ENCODE results near the gene CPS1.

Gene CPS1

GRCh38 chr2:210561475-210561874, 5.1 kb downstream of the CPS1 start:
- no peak for ATAC-seq
- Mint-ChIP-seq H3K27ac (no peak overlapping the region), H3K36me3 (no peaks in the 10 kb centered on the region), H3K9me3 (no peaks in the 10 kb centered on the region), H3K4me1 (no peaks in the 10 kb centered on the region), H3K27me3 (no peaks in the 10 kb centered on the region), H3K4me3 (no peak overlapping the region)

DNA sequence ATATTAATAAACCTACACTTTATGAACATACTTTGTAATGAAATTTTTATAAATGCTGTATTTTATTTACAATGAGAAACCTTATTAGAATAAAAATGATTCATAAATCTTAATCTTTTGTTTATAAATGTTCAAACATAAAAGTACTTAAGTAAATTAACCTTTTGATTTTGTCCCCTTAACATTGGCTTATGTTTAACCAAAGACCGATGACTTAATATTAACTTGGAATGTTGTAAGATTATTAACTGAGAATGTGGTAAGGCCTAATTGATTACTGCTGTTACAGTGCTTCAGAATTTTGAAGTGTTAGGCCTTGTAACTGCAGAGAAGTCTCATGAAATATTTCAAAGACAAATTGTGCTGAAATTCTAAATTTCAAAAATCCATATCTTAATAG, 5.7 kb downstream of the CPS1 start:
- Mint-ChIP-seq H3K36me3 (no peaks in the 10 kb centered on the region), H3K27ac (no peak overlapping the region), H3K27me3 (no peaks in the 10 kb centered on the region), H3K4me3 (no peak overlapping the region), H3K4me1 (no peaks in the 10 kb centered on the region), H3K9me3 (no peaks in the 10 kb centered on the region)
- ATAC-seq: no peak

DNA sequence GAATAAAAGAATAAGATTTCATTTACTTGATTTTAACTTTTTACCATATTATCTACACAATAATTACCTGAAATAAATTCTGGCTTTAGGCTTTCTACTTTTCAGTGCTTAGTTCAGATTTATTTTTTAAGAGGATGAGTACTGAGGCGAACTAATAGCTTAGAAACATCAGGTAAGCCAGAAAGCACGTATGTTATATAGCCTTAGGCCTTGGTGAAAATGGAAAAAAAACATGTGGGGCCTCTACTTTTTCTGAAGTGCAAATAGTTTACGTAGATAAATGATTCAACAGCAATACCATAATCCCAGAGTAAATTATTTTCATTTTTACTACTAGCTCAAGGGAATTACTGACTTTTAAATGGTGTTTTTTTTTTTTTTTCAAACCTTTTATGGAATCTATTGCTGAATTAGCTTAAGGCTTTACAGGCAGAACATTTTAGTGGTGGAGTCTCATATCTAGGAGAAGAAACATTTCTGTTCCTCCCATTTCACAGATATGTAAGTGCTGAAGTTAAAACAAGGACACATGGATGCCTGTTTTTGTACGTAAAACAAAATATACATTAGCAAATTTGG, 6.2 kb downstream of the CPS1 start:
- H3K9me3 Mint-ChIP-seq: no peaks in the 10 kb centered on the region
- no peak for ATAC-seq

GRCh38 chr2:210567279-210567678, 10.9 kb downstream of the CPS1 start:
- Mint-ChIP-seq H3K27me3 (peaks cover 11% of the 10 kb centered on the region), H3K4me1 (no peaks in the 10 kb centered on the region), H3K9me3 (no peaks in the 10 kb centered on the region), H3K4me3 (no peak overlapping the region), H3K36me3 (no peaks in the 10 kb centered on the region), H3K27ac (no peak overlapping the region)
- ATAC-seq: no peak

More for the DNA sequence above, 6.2 kb downstream of the CPS1 start:
- H3K4me1 Mint-ChIP-seq: no peaks in the 10 kb centered on the region
- H3K27me3 Mint-ChIP-seq: no peaks in the 10 kb centered on the region
- no peak overlapping the region for H3K4me3 Mint-ChIP-seq
- no peaks in the 10 kb centered on the region for H3K36me3 Mint-ChIP-seq
- H3K27ac Mint-ChIP-seq: no peak overlapping the region

DNA sequence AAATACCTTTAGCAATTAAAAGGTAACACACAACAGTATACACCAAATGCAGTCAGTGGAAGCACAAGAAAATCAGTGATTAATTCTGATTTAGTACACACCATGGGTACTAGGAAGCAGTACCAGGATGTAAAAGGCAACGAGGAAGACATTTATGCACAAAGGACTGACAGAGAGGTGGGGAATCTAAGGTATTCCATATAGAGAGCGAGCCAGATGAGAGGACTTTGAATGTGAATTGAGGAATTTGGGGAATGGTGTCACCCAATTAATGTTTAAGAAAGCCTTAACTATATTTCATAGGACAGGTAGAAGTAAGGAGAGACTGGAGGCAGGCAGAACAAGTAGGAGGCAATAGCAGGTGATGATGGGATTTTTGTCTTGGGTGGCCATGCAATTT, 11.7 kb downstream of the CPS1 start:
- H3K36me3 Mint-ChIP-seq: no peaks in the 10 kb centered on the region
- no peak overlapping the region for H3K27ac Mint-ChIP-seq
- no peak for ATAC-seq
- H3K4me1 Mint-ChIP-seq: no peaks in the 10 kb centered on the region
- H3K9me3 Mint-ChIP-seq: no peaks in the 10 kb centered on the region
- no peak overlapping the region for H3K4me3 Mint-ChIP-seq
- H3K27me3 Mint-ChIP-seq: peaks cover 11% of the 10 kb centered on the region

DNA sequence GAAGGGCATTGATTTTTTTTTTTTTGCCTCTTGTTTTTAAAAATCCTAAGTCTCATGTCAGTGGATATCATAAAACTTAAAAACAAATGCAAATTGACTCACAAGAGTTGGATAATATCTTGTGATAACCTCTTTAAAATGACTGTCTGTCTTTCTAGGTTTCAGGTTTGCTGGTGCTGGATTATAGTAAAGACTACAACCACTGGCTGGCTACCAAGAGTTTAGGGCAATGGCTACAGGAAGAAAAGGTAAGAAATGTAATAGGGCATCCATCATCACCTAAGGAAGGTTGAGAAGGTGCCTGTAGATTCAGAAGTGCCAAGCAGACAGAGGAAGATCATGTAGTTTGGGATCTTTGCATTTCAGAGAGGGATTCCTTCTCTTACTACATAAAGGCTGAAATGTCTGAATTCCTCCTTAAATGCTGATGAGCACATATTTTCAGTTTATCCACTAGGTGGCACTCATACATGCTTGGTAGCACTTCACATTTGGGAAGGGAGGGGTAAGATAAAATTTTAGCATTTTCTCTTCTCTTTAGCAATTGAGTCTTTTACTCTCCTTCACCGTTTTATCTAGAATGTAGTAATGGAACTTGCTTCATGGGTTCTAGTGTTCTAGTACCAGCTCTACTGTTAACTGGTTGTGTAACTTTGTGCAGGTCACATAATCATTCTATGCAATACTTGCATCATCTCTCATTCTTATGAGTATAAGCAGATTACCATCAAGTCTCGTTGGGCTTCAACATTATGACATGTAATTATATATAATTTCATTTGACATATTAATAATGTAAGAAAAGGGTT, 21.1 kb downstream of the CPS1 start:
- H3K36me3 Mint-ChIP-seq: no peaks in the 10 kb centered on the region
- H3K9me3 Mint-ChIP-seq: no peaks in the 10 kb centered on the region
- no peak overlapping the region for H3K27ac Mint-ChIP-seq
- no peak overlapping the region for H3K4me3 Mint-ChIP-seq
- no peaks in the 10 kb centered on the region for H3K27me3 Mint-ChIP-seq
- no peak for ATAC-seq
- H3K4me1 Mint-ChIP-seq: no peaks in the 10 kb centered on the region

GRCh38 chr2:210584834-210585233, 28.4 kb downstream of the CPS1 start:
- H3K36me3 Mint-ChIP-seq: no peaks in the 10 kb centered on the region
- H3K27ac Mint-ChIP-seq: no peak overlapping the region
- H3K4me1 Mint-ChIP-seq: no peaks in the 10 kb centered on the region
- no peaks in the 10 kb centered on the region for H3K9me3 Mint-ChIP-seq
- no peak overlapping the region for H3K4me3 Mint-ChIP-seq
- no peak for ATAC-seq
- no peaks in the 10 kb centered on the region for H3K27me3 Mint-ChIP-seq

DNA sequence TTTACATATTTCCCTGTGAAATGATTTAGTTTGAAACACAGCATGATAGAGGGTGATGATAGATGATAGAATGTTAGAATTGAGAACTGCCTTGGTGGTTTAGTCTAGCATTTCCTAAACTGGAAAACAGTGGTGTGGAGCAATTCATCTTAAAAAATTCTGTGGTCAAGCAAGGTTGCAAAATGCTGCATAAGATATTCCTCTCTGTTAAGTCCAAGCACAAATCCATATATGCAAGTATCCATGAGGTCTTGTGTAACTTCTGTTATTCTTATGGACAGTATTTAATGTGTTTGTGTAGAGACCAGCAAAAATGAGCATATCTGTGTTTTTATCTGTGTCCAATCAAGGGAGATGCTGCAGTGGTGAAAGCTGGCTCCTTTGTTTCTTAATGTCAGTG, 30.0 kb downstream of the CPS1 start:
- ATAC-seq: no peak
- no peak overlapping the region for H3K4me3 Mint-ChIP-seq
- H3K27ac Mint-ChIP-seq: no peak overlapping the region
- H3K27me3 Mint-ChIP-seq: no peaks in the 10 kb centered on the region
- no peaks in the 10 kb centered on the region for H3K9me3 Mint-ChIP-seq
- no peaks in the 10 kb centered on the region for H3K36me3 Mint-ChIP-seq
- no peaks in the 10 kb centered on the region for H3K4me1 Mint-ChIP-seq

- Mint-ChIP-seq H3K27me3 (no peaks in the 10 kb centered on the region), H3K9me3 (no peaks in the 10 kb centered on the region), H3K4me3 (no peak overlapping the region), H3K36me3 (no peaks in the 10 kb centered on the region), H3K27ac (no peak overlapping the region), H3K4me1 (no peaks in the 10 kb centered on the region)
- no peak for ATAC-seq
Measured at GRCh38 chr2:210591663-210592062, 35.3 kb downstream of the CPS1 start.

GRCh38 chr2:210592726-210593125, 36.3 kb downstream of the CPS1 start:
- Mint-ChIP-seq H3K27ac (no peak overlapping the region), H3K4me1 (no peaks in the 10 kb centered on the region), H3K9me3 (no peaks in the 10 kb centered on the region), H3K36me3 (no peaks in the 10 kb centered on the region), H3K4me3 (no peak overlapping the region), H3K27me3 (no peaks in the 10 kb centered on the region)
- ATAC-seq: no peak

DNA sequence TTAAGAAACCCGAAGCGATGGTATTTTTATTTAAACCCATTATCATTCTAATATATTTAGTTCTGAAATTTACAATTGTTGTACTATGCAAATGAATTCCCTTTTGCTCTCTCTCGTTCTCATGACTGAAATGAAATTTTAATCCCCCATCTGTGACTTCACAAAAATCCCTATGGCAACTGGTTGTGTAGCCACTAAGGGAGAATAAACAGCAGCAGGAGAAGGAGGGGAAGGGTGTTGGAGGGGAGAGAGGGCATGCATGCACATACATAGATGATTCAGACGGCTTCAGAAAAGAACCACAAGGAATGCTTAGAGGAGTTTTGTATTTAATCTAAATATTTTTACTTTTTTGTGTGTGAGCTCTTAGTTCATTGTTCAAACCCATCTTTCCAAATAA, 36.8 kb downstream of the CPS1 start:
- Mint-ChIP-seq H3K4me3 (no peak overlapping the region), H3K36me3 (no peaks in the 10 kb centered on the region), H3K9me3 (peaks cover 2% of the 10 kb centered on the region), H3K27ac (no peak overlapping the region), H3K4me1 (no peaks in the 10 kb centered on the region), H3K27me3 (no peaks in the 10 kb centered on the region)
- no peak for ATAC-seq

- H3K27ac Mint-ChIP-seq: no peak overlapping the region
- ATAC-seq: no peak
- no peak overlapping the region for H3K4me3 Mint-ChIP-seq
- no peaks in the 10 kb centered on the region for H3K4me1 Mint-ChIP-seq
- H3K36me3 Mint-ChIP-seq: no peaks in the 10 kb centered on the region
- H3K9me3 Mint-ChIP-seq: peaks cover 8% of the 10 kb centered on the region
- H3K27me3 Mint-ChIP-seq: no peaks in the 10 kb centered on the region
Measured at GRCh38 chr2:210598219-210598618, 41.8 kb downstream of the CPS1 start.

- no peak overlapping the region for H3K27ac Mint-ChIP-seq
- no peaks in the 10 kb centered on the region for H3K4me1 Mint-ChIP-seq
- ATAC-seq: no peak
- H3K9me3 Mint-ChIP-seq: peaks cover 8% of the 10 kb centered on the region
- H3K27me3 Mint-ChIP-seq: no peaks in the 10 kb centered on the region
- no peak overlapping the region for H3K4me3 Mint-ChIP-seq
- H3K36me3 Mint-ChIP-seq: no peaks in the 10 kb centered on the region
Measured at GRCh38 chr2:210599476-210599875, 43.1 kb downstream of the CPS1 start.

DNA sequence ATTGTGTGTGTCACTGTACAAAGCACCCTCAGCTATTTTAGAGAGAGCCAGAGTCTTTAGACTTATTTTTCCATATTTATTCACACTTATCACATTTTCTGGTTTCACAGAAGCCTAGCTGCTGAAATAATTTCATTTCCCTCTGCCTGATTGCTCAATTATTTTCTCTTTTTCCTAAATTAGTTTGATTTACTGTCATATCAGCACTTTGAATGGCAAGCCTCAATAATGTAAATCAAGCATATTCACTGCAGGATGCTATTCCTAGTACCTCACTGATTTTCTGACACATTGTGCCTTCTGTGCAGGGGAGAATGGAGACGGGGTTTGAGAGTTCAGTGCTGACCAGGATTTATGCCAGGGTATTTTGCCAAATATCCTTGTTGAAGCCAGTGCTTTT, 48.3 kb downstream of the CPS1 start:
- Mint-ChIP-seq H3K27ac (no peak overlapping the region), H3K4me3 (no peak overlapping the region), H3K4me1 (no peaks in the 10 kb centered on the region), H3K9me3 (no peaks in the 10 kb centered on the region), H3K36me3 (no peaks in the 10 kb centered on the region), H3K27me3 (no peaks in the 10 kb centered on the region)
- ATAC-seq: no peak

DNA sequence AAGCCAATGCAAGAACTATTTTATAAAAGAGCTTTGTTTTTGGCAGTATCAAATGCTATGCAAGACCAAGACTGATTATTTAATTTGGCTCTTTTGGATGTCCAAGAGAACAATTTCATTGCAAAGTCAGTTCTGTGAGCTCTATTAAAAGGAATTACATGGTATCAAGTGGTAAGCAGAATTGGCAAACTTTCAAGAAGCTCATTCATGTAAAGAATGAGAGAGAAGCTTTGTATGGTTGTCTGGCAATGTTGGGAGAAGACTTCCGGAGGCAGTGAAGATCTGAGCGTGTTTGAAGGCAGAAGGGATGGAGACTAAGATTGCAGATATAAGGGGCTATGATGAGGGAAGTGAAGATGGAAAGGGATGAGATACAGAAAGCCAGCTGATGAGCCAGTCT, 49.6 kb downstream of the CPS1 start:
- H3K27me3 Mint-ChIP-seq: no peaks in the 10 kb centered on the region
- H3K4me1 Mint-ChIP-seq: no peaks in the 10 kb centered on the region
- no peak overlapping the region for H3K27ac Mint-ChIP-seq
- H3K9me3 Mint-ChIP-seq: no peaks in the 10 kb centered on the region
- H3K4me3 Mint-ChIP-seq: no peak overlapping the region
- no peak for ATAC-seq
- no peaks in the 10 kb centered on the region for H3K36me3 Mint-ChIP-seq

DNA sequence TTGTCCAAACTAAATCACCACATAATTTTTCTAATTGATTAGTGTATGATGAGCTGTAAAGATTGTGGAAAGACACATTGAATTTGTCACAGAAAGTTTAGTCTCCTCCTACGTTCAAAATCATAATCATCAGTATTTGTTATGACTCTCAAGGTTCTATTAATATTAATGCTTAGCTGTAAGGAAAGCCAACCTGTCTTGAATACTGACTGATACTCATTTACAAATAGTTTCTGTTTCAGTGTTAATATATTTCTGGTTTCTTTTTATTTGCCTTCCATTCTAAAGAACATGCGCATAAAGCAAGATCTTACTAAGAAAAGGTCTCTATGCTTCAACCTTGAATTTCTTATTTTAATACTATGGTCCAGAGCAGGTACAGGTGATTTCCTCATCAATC, 55.1 kb downstream of the CPS1 start:
- H3K9me3 Mint-ChIP-seq: no peaks in the 10 kb centered on the region
- H3K27me3 Mint-ChIP-seq: no peaks in the 10 kb centered on the region
- no peaks in the 10 kb centered on the region for H3K36me3 Mint-ChIP-seq
- no peak overlapping the region for H3K4me3 Mint-ChIP-seq
- H3K4me1 Mint-ChIP-seq: no peaks in the 10 kb centered on the region
- no peak overlapping the region for H3K27ac Mint-ChIP-seq
- no peak for ATAC-seq
